ENCODE measurements around the gene ATP2C2.
"Not testable (repeated sequence)": the region's sequence is repeated elsewhere in the genome, so short reads cannot be mapped to it uniquely, and the experiment has no call there.

Gene ATP2C2

GRCh38 chr16:84368308-84368996 is at the start of gene ATP2C2:
TSS of gene ATP2C2 (plus strand) at chr16:84368538. CDS start at chr16:84368616, 78 bp downstream.
- DNase-seq: no peak

GRCh38 chr16:84319146-84319760 is 49.1 kb upstream of the ATP2C2 start:
- DNase-seq: no peak

- DNase-seq: no peak
These were observed 47.8 kb upstream of the ATP2C2 start for GRCh38 chr16:84320511-84320910.

GRCh38 chr16:84321932-84322331 is 46.4 kb upstream of the ATP2C2 start:
- no peak for DNase-seq

- DNase-seq: no peak
These were observed 45.6 kb upstream of the ATP2C2 start for GRCh38 chr16:84322749-84323148.

GRCh38 chr16:84323606-84324005 is 44.7 kb upstream of the ATP2C2 start:
- peak; percentile 74 for DNase-seq

GRCh38 chr16:84324434-84325262 is 43.7 kb upstream of the ATP2C2 start:
- DNase-seq: peak; percentile 66

- no peak for DNase-seq
These were observed 41.8 kb upstream of the ATP2C2 start for GRCh38 chr16:84326545-84326944.

- no peak for DNase-seq
These were observed 40.3 kb upstream of the ATP2C2 start for GRCh38 chr16:84327926-84328505.

- no peak for DNase-seq
These were observed 39.3 kb upstream of the ATP2C2 start for GRCh38 chr16:84329016-84329415.

GRCh38 chr16:84329843-84330684 is 38.3 kb upstream of the ATP2C2 start:
- no peak for DNase-seq

GRCh38 chr16:84330685-84331050 is 37.7 kb upstream of the ATP2C2 start:
- no peak for DNase-seq

- DNase-seq: no peak
These were observed 36.1 kb upstream of the ATP2C2 start for GRCh38 chr16:84331998-84332780.

GRCh38 chr16:84332975-84333684 is 35.2 kb upstream of the ATP2C2 start:
- DNase-seq: no peak

GRCh38 chr16:84334058-84334457 is 34.3 kb upstream of the ATP2C2 start:
- DNase-seq: no peak

GRCh38 chr16:84334482-84334881 is 33.9 kb upstream of the ATP2C2 start:
- DNase-seq: no peak

GRCh38 chr16:84337236-84337635 is 31.1 kb upstream of the ATP2C2 start:
- DNase-seq: not testable (repeated sequence)

GRCh38 chr16:84339311-84339710 is 29.0 kb upstream of the ATP2C2 start:
- no peak for DNase-seq

- no peak for DNase-seq
These were observed 28.6 kb upstream of the ATP2C2 start for GRCh38 chr16:84339766-84340165.

- DNase-seq: peak; percentile 48
These were observed 27.9 kb upstream of the ATP2C2 start for GRCh38 chr16:84340325-84341040.
